ENCODE results near the gene CARS2. TPM values are rescaled to one million over a fixed set of nuclear protein-coding genes. Genes with fewer than 3 reads are reported as not detected.

Gene CARS2
- total RNA-seq, 1 experiment from 2014 or later = 41.9 TPM

- H3K27ac ChIP-seq (ENCODE audit: insufficient read length, low read depth, low read length) = no peak overlapping the region
- no peaks in the 10 kb centered on the region for H3K23me2 ChIP-seq (ENCODE audit: insufficient read length, low read depth, low read length, poor library complexity, severe bottlenecking)
- no peak for TF ChIP-seq CTCF (conservative IDR thresholded peaks at IDR 0.05)
- H3K4ac ChIP-seq (ENCODE audit: low read depth, low read length) = no peak overlapping the region
- Mint-ChIP-seq H3K4me3 (no peak overlapping the region), H3K36me3 (ENCODE audit: insufficient read depth in 1 of 3, low read depth in 3 of 3) (peaks cover 14 to 61% (median 47%) of the 10 kb centered on the region in 3 experiments), H3K27ac (no peak overlapping the region), H3K4me1 (peaks cover 5 to 7% of the 10 kb centered on the region in 2 experiments), H3K27me3 (ENCODE audit: low read depth) (no peaks in the 10 kb centered on the region; the same call in 1 of the 2 replicates), H3K9me3 (no peaks in the 10 kb centered on the region)
- H3K4me1 ChIP-seq (ENCODE audit: insufficient read depth, low read length) = peaks cover 2% of the 10 kb centered on the region
- no peak overlapping the region for H3K9ac ChIP-seq (ENCODE audit: extremely low read depth, insufficient read length, low read length)
- H3K79me1 ChIP-seq (ENCODE audit: insufficient read depth, low read depth, low read length, poor library complexity, severe bottlenecking) = no peaks in the 10 kb centered on the region
- no peaks in the 10 kb centered on the region for H3K9me3 ChIP-seq (ENCODE audit: control insufficient read depth, low read depth, low read length)
- H2BK12ac ChIP-seq (ENCODE audit: insufficient read length, low read depth, low read length) = no peak overlapping the region
- no peak overlapping the region for H4K91ac ChIP-seq (ENCODE audit: insufficient read length, low read depth, low read length)
- no peak overlapping the region for H4K8ac ChIP-seq (replicated peaks; ENCODE audit: insufficient read length, low read depth, low read length)
- H3K4me2 ChIP-seq (ENCODE audit: insufficient read depth, insufficient read length, low read length) = no peak overlapping the region
- DNase-seq = no peak
- H3K56ac ChIP-seq (ENCODE audit: insufficient read length, low read depth, low read length) = no peak overlapping the region
- H3K27me3 ChIP-seq (ENCODE audit: insufficient read depth, low read length) = no peaks in the 10 kb centered on the region
- no peaks in the 10 kb centered on the region for H4K20me1 ChIP-seq (ENCODE audit: control insufficient read depth, insufficient read depth, insufficient read length)
- H2AK5ac ChIP-seq (ENCODE audit: insufficient read length, low read length) = no peak overlapping the region
- no peak overlapping the region for H2BK120ac ChIP-seq (ENCODE audit: low read depth, low read length, poor library complexity, severe bottlenecking)
- no peak overlapping the region for H2BK20ac ChIP-seq (ENCODE audit: low read depth, low read length, poor library complexity, severe bottlenecking)
- WGBS (ENCODE audit: extremely low coverage, insufficient read length, low lambda C conversion rate) = no CpG with 5 or more reads among the region's 40 CpGs
- no peak overlapping the region for H3K23ac ChIP-seq (ENCODE audit: insufficient read length, low read depth, low read length)
- H3K18ac ChIP-seq (ENCODE audit: insufficient read length, low read depth, low read length) = no peak overlapping the region
- no peak overlapping the region for H2BK5ac ChIP-seq (ENCODE audit: insufficient read length, low read length)
- H3K14ac ChIP-seq (ENCODE audit: insufficient read depth, low read length) = no peak overlapping the region; the same call in 1 of the 2 replicates
- H4K5ac ChIP-seq (ENCODE audit: insufficient read length, low read depth, low read length) = no peak overlapping the region
- no peak overlapping the region for H2BK15ac ChIP-seq (ENCODE audit: low read depth, low read length)
- H3T11ph ChIP-seq (ENCODE audit: low read length) = no peak overlapping the region
- no peak overlapping the region for H2AFZ ChIP-seq (ENCODE audit: low read length)
- H3K79me2 ChIP-seq (ENCODE audit: insufficient read depth, low read length) = no peaks in the 10 kb centered on the region
These were observed 63.5 kb downstream of the CARS2 start for GRCh38 chr13:110642291-110642981.
